Loucy (cell line): ENCODE measurements around the gene FAF1.

Experiments
- H2AFZ ChIP-seq: fragments of 200-600 bp; sonication (generic); 2 replicates; pipeline ENCODE4 v1.6.0; 2016; ENCODE audit warnings: antibody characterized with exemption, mild to moderate bottlenecking, low read length, moderate library complexity
- H3F3A ChIP-seq: fragments of 200-600 bp; 2 replicates; pipeline ENCODE4 v1.6.0; 2016; ENCODE audit warnings: antibody characterized with exemption, low read depth, mild to moderate bottlenecking
- H3K27me3 ChIP-seq: fragments of 200-600 bp; sonication (generic); 2 replicates; pipeline ENCODE4 v1.6.1; 2014; ENCODE audit warnings: low read length, mild to moderate bottlenecking; ENCODE audit not compliant: insufficient read depth, poor library complexity, severe bottlenecking
- H3K36me3 ChIP-seq: fragments of 200-600 bp; sonication (generic); 2 replicates; pipeline ENCODE4 v1.6.1; 2016; ENCODE audit warnings: low read length; ENCODE audit not compliant: insufficient read depth
- H3K4me1 ChIP-seq: fragments of 200-600 bp; sonication (generic); 2 replicates; pipeline ENCODE4 v1.5.1; 2014; ENCODE audit warnings: low read length, mild to moderate bottlenecking; ENCODE audit not compliant: insufficient read depth, poor library complexity, severe bottlenecking
- H3K4me2 ChIP-seq: fragments of 200-600 bp; sonication (generic); 2 replicates; pipeline ENCODE4 v1.6.0; 2014; ENCODE audit warnings: antibody characterized with exemption, low read length, low read depth, mild to moderate bottlenecking; ENCODE audit not compliant: poor library complexity, severe bottlenecking
- H3K4me3 ChIP-seq: fragments of 200-600 bp; sonication (generic); 2 replicates; pipeline ENCODE4 v1.5.1; 2014; ENCODE audit warnings: low read length, mild to moderate bottlenecking, mixed read lengths; ENCODE audit not compliant: poor library complexity, severe bottlenecking
- H3K79me2 ChIP-seq: fragments of 200-600 bp; sonication (generic); 2 replicates; pipeline ENCODE4 v1.6.1; 2014; ENCODE audit warnings: low read length; ENCODE audit not compliant: insufficient read depth
- H3K9ac ChIP-seq: fragments of 200-600 bp; sonication (generic); 2 replicates; pipeline ENCODE4 v1.6.0; 2014; ENCODE audit warnings: mild to moderate bottlenecking, low read depth, low read length, moderate library complexity; ENCODE audit not compliant: poor library complexity, severe bottlenecking
- H3K9me2 ChIP-seq: fragments of 200-600 bp; sonication (generic); replicated peaks from 2 replicates; pipeline ENCODE4 v1.6.1; 2016; ENCODE audit warnings: low read depth, low read length, mixed read lengths
- H3K9me3 ChIP-seq: fragments of 200-600 bp; sonication (generic); 2 replicates; pipeline ENCODE4 v1.6.1; 2014; ENCODE audit warnings: mild to moderate bottlenecking, antibody characterized with exemption, low read length, low read depth; ENCODE audit not compliant: insufficient read depth
- H4K20me1 ChIP-seq: fragments of 200-600 bp; sonication (generic); 2 replicates; pipeline ENCODE4 v1.6.0; 2014; ENCODE audit warnings: antibody characterized with exemption, low read length, mild to moderate bottlenecking; ENCODE audit not compliant: insufficient read depth, poor library complexity, severe bottlenecking
- CTCF ChIP-seq: fragments of 200-600 bp; sonication (generic); conservative IDR thresholded peaks from 2 replicates; pipeline ENCODE4 v1.5.1; 2014; ENCODE audit warnings: mild to moderate bottlenecking, antibody characterized with exemption, low read length
- EZH2phosphoT487 ChIP-seq: fragments of 200-600 bp; IDR thresholded peaks from 2 replicates; pipeline ENCODE4 v1.6.1; 2018; ENCODE audit warnings: antibody characterized with exemption, mild to moderate bottlenecking, moderate library complexity, borderline replicate concordance

FAF1 gene

GRCh38 chr1:50430010-50430405, 530.1 kb downstream of the FAF1 start:
- Histone ChIP-seq H3K27me3 (no peaks in the 10 kb centered on the region), H2AFZ (no peak overlapping the region), H3K79me2 (no peaks in the 10 kb centered on the region), H3F3A (no peaks in the 10 kb centered on the region), H3K9me2 (no peaks in the 10 kb centered on the region), H3K9me3 (no peaks in the 10 kb centered on the region), H3K4me3 (no peak overlapping the region), H4K20me1 (no peaks in the 10 kb centered on the region), H3K9ac (no peak overlapping the region), H3K4me2 (no peak overlapping the region), H3K4me1 (no peaks in the 10 kb centered on the region), H3K36me3 (no peaks in the 10 kb centered on the region)
- TF ChIP-seq EZH2phosphoT487: no peak
- TF ChIP-seq CTCF: no peak

- Histone ChIP-seq H3K9ac (no peak overlapping the region), H3K79me2 (no peaks in the 10 kb centered on the region), H3F3A (no peaks in the 10 kb centered on the region), H3K36me3 (no peaks in the 10 kb centered on the region), H2AFZ (no peak overlapping the region), H3K4me3 (no peak overlapping the region), H3K27me3 (no peaks in the 10 kb centered on the region), H3K4me2 (no peak overlapping the region), H3K9me3 (no peaks in the 10 kb centered on the region), H3K9me2 (no peaks in the 10 kb centered on the region), H4K20me1 (no peaks in the 10 kb centered on the region), H3K4me1 (no peaks in the 10 kb centered on the region)
- TF ChIP-seq CTCF: no peak
- no peak for TF ChIP-seq EZH2phosphoT487
Observed at GRCh38 chr1:50427818-50428779, 532.0 kb downstream of the FAF1 start.

- no peak overlapping the region for H3K4me3 ChIP-seq
Observed at GRCh38 chr1:50427086-50427817, 532.8 kb downstream of the FAF1 start.

More at GRCh38 chr1:50427086-50427817, 532.8 kb downstream of the FAF1 start:
- Histone ChIP-seq H3K79me2 (no peaks in the 10 kb centered on the region), H2AFZ (no peak overlapping the region), H3K4me1 (no peaks in the 10 kb centered on the region), H3K4me2 (no peak overlapping the region), H3K36me3 (no peaks in the 10 kb centered on the region), H3K9me3 (no peaks in the 10 kb centered on the region), H3K9ac (no peak overlapping the region), H3K9me2 (no peaks in the 10 kb centered on the region), H3K27me3 (no peaks in the 10 kb centered on the region), H3F3A (no peaks in the 10 kb centered on the region), H4K20me1 (no peaks in the 10 kb centered on the region)
- TF ChIP-seq EZH2phosphoT487: no peak
- TF ChIP-seq CTCF: no peak
